ENCODE measurements around the gene B3GNT7.

DNA sequence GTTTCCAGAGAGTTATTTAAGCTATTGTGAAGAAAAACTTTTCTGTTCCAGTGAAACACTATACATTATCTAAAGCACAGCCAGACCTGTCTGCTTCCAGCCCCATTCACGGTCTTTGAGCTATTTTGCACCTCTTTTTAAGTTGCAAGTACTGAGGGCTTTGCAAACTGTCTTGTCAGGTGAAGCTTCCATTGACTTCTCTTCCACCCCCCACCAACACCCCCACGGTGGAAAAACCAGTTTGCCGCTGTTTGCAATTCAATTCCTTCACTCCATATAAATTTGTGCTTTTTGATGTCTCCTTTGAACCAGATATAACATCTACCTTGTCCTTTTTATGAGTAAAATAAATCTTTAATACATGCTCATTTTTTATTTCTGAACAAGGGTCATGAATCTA is 15.7 kb downstream of the B3GNT7 start:
- TF ChIP-seq ZNF274 (IDR thresholded peaks at IDR 0.05; ENCODE audit: low read depth, low read length) (no peak), YY1 (IDR thresholded peaks at IDR 0.05; ENCODE audit: insufficient read depth, insufficient read length) (no peak)

Data from NT2/D1 (cell line).